Nephron (organoid): ENCODE results near the gene UPF2.

Experiments
- H3K27ac Mint-ChIP-seq, 3 experiments: 2 replicates each; pipeline ENCODE4 v1.8.0; 2020; ENCODE audit warnings: mixed read lengths in 3 of 3, mild to moderate bottlenecking in 2 of 3, moderate library complexity in 1 of 3
- H3K27me3 Mint-ChIP-seq: 2 replicates; pipeline ENCODE4 v1.8.0; 2021; ENCODE audit warnings: low read depth, mild to moderate bottlenecking, moderate library complexity, mixed read lengths
- H3K36me3 Mint-ChIP-seq: 2 replicates; pipeline ENCODE4 v1.8.0; 2020; ENCODE audit warnings: low read depth, mixed read lengths
- H3K4me1 Mint-ChIP-seq: 2 replicates; pipeline ENCODE4 v1.8.0; 2020; ENCODE audit warnings: mixed read lengths
- H3K4me3 Mint-ChIP-seq, 3 experiments: 2 replicates each; pipeline ENCODE4 v1.8.0; 2020; ENCODE audit warnings: mild to moderate bottlenecking in 3 of 3, mixed read lengths in 3 of 3, moderate library complexity in 2 of 3
- H3K9me3 Mint-ChIP-seq: 2 replicates; pipeline ENCODE4 v1.8.0; 2020; ENCODE audit warnings: mixed read lengths
- TF ChIP-seq, protein P1 (sequence below), 3 experiments: fragments of 200-600 bp; sonication (generic); IDR thresholded peaks; one replicate each; pipeline ENCODE4 v1.5.0; 2021; ENCODE audit warnings: antibody characterized with exemption in 3 of 3; ENCODE audit not compliant: unreplicated experiment in 3 of 3

The UPF2 gene

GRCh38 chr10:11949152-11949551 lies 93.5 kb downstream of the UPF2 start:
- Mint-ChIP-seq H3K36me3 (peaks cover 48% of the 10 kb centered on the region), H3K4me1 (no peaks in the 10 kb centered on the region), H3K4me3 (no peak overlapping the region), H3K9me3 (no peaks in the 10 kb centered on the region), H3K27ac (no peak overlapping the region), H3K27me3 (no peaks in the 10 kb centered on the region)
- TF ChIP-seq, protein P1, sequence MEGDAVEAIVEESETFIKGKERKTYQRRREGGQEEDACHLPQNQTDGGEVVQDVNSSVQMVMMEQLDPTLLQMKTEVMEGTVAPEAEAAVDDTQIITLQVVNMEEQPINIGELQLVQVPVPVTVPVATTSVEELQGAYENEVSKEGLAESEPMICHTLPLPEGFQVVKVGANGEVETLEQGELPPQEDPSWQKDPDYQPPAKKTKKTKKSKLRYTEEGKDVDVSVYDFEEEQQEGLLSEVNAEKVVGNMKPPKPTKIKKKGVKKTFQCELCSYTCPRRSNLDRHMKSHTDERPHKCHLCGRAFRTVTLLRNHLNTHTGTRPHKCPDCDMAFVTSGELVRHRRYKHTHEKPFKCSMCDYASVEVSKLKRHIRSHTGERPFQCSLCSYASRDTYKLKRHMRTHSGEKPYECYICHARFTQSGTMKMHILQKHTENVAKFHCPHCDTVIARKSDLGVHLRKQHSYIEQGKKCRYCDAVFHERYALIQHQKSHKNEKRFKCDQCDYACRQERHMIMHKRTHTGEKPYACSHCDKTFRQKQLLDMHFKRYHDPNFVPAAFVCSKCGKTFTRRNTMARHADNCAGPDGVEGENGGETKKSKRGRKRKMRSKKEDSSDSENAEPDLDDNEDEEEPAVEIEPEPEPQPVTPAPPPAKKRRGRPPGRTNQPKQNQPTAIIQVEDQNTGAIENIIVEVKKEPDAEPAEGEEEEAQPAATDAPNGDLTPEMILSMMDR (IDR thresholded peaks at IDR 0.05; ENCODE audit: unreplicated experiment in 3 of 3) = no peak

DNA sequence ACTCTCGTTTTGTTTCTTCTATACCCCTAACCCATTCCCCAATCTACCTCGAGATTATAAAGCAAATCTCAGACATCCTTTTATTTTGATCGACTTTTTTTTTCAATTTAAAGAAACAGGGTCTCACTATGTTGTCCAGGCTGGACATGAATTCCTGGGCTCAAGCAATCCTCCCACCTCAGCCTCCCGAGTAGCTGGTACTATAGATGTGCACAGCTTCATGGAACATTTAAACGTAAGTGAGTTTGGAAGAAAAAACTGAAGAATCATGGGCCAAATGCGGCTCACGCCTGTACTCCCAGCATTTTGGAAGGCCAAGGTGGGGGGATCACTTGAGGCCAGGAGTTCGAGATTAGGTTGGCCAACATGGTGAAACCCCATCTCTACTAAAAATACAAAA lies 96.0 kb downstream of the UPF2 start:
- Mint-ChIP-seq H3K4me1 (no peaks in the 10 kb centered on the region), H3K4me3 (no peak overlapping the region), H3K36me3 (peaks cover 54% of the 10 kb centered on the region), H3K27ac (no peak overlapping the region), H3K9me3 (no peaks in the 10 kb centered on the region), H3K27me3 (no peaks in the 10 kb centered on the region)
- TF ChIP-seq, protein P1 (IDR thresholded peaks at IDR 0.05; ENCODE audit: unreplicated experiment in 3 of 3) = no peak

GRCh38 chr10:11936389-11937152 lies 106.0 kb downstream of the UPF2 start:
- TF ChIP-seq, protein P1 (IDR thresholded peaks at IDR 0.05; ENCODE audit: unreplicated experiment in 3 of 3) = no peak

GRCh38 chr10:11934262-11934661 lies 108.3 kb downstream of the UPF2 start:
- H3K4me1 Mint-ChIP-seq = no peaks in the 10 kb centered on the region
- H3K9me3 Mint-ChIP-seq = no peaks in the 10 kb centered on the region
- peaks cover 49% of the 10 kb centered on the region for H3K36me3 Mint-ChIP-seq
- H3K27ac Mint-ChIP-seq = no peak overlapping the region
- TF ChIP-seq, protein P1 (IDR thresholded peaks at IDR 0.05; ENCODE audit: unreplicated experiment in 3 of 3) = no peak
- H3K4me3 Mint-ChIP-seq = no peak overlapping the region
- H3K27me3 Mint-ChIP-seq = no peaks in the 10 kb centered on the region

More at GRCh38 chr10:11936389-11937152, 106.0 kb downstream of the UPF2 start:
- Mint-ChIP-seq H3K36me3 (peaks cover 29% of the 10 kb centered on the region), H3K4me3 (no peak overlapping the region), H3K9me3 (no peaks in the 10 kb centered on the region), H3K27ac (no peak overlapping the region), H3K4me1 (no peaks in the 10 kb centered on the region), H3K27me3 (no peaks in the 10 kb centered on the region)

- TF ChIP-seq, protein P1 (IDR thresholded peaks at IDR 0.05; ENCODE audit: unreplicated experiment in 3 of 3) = no peak
- H3K27me3 Mint-ChIP-seq = no peaks in the 10 kb centered on the region
- H3K4me1 Mint-ChIP-seq = no peaks in the 10 kb centered on the region
- peaks cover 53% of the 10 kb centered on the region for H3K36me3 Mint-ChIP-seq
- no peak overlapping the region for H3K4me3 Mint-ChIP-seq
- H3K9me3 Mint-ChIP-seq = no peaks in the 10 kb centered on the region
- peak overlapping the region in 1 of 3 experiments; percentile 2 for H3K27ac Mint-ChIP-seq
These were observed 108.9 kb downstream of the UPF2 start for GRCh38 chr10:11933577-11934223.
